GM12892 (cell line): Measurements from ENCODE around the gene FTO.

Experiments
- POLR2A ChIP-seq: IDR thresholded peaks from 2 replicates; pipeline ENCODE4 v1.6.1; 2011; ENCODE audit warnings: low read depth, low read length, control low read depth
- POLR2AphosphoS5 ChIP-seq: IDR thresholded peaks from 2 replicates; pipeline ENCODE4 v1.6.1; 2011; ENCODE audit warnings: low read depth, low read length, control low read depth
- TAF1 ChIP-seq: IDR thresholded peaks from 2 replicates; pipeline ENCODE4 v1.6.1; 2011; ENCODE audit warnings: low read depth, mild to moderate bottlenecking, control low read depth, low read length, borderline replicate concordance

- TF ChIP-seq POLR2A, result no peak
- TF ChIP-seq POLR2AphosphoS5, result no peak
- TF ChIP-seq TAF1, result no peak
These were observed 37.6 kb downstream of the FTO start for GRCh38 chr16:53741546-53741945.
